GM10266 (cell line): ENCODE results near the gene TENM4.
"Not testable (repeated sequence)": the region's sequence is repeated elsewhere in the genome, so short reads cannot be mapped to it uniquely, and the experiment has no call there.

Source experiments
- DNase-seq: peaks from one replicate; pipeline ENCODE4 v3.0.0; 2012; ENCODE audit errors: extremely low spot score
- CTCF ChIP-seq: IDR thresholded peaks from 2 replicates; pipeline ENCODE4 v1.5.1; 2012; ENCODE audit warnings: mild to moderate bottlenecking, low read depth; ENCODE audit not compliant: control insufficient read depth, insufficient read depth; ENCODE audit errors: missing control alignments

The TENM4 gene

GRCh38 chr11:78886616-78887015 lies 554.2 kb downstream of the TENM4 start:
- DNase-seq, result no peak
- no peak for TF ChIP-seq CTCF

GRCh38 chr11:78884761-78885160 lies 556.1 kb downstream of the TENM4 start:
- TF ChIP-seq CTCF, result no peak
- DNase-seq, result no peak

GRCh38 chr11:78883506-78883905 lies 557.3 kb downstream of the TENM4 start:
- no peak for TF ChIP-seq CTCF
- no peak for DNase-seq

GRCh38 chr11:78879094-78879980 lies 561.5 kb downstream of the TENM4 start:
- DNase-seq, result not testable (repeated sequence)

- DNase-seq, result no peak
- no peak for TF ChIP-seq CTCF
Measured at GRCh38 chr11:78878631-78879030, 562.2 kb downstream of the TENM4 start.

GRCh38 chr11:78876676-78877075 lies 564.2 kb downstream of the TENM4 start:
- DNase-seq, result no peak
- no peak for TF ChIP-seq CTCF

GRCh38 chr11:78870655-78871054 lies 570.2 kb downstream of the TENM4 start:
- TF ChIP-seq CTCF, result no peak
- no peak for DNase-seq
